HEK293T (cell line): ENCODE measurements around the gene CTIF.

Experiments used
- ARNT ChIP-seq: fragments of 450-650 bp; IDR thresholded peaks from 2 replicates; pipeline ENCODE4 v1.6.1; 2017; ENCODE audit warnings: mild to moderate bottlenecking
- BHLHE40 ChIP-seq: fragments of 450-650 bp; IDR thresholded peaks from 2 replicates; pipeline ENCODE4 v1.6.1; 2016; ENCODE audit warnings: mild to moderate bottlenecking, moderate library complexity, borderline replicate concordance
- FOXA1 ChIP-seq: fragments of 450-650 bp; IDR thresholded peaks from 2 replicates; pipeline ENCODE4 v1.6.1; 2016; ENCODE audit warnings: mild to moderate bottlenecking
- FOXK2 ChIP-seq: fragments of 450-650 bp; IDR thresholded peaks from 2 replicates; pipeline ENCODE4 v1.6.1; 2016; ENCODE audit warnings: mild to moderate bottlenecking
- FOXM1 ChIP-seq: fragments of 450-650 bp; IDR thresholded peaks from 2 replicates; pipeline ENCODE4 v1.6.1; 2017; ENCODE audit warnings: mild to moderate bottlenecking, borderline replicate concordance
- HDGF ChIP-seq: fragments of 450-650 bp; IDR thresholded peaks from 2 replicates; pipeline ENCODE4 v1.6.1; 2017; ENCODE audit warnings: antibody characterized with exemption, borderline replicate concordance
- L3MBTL2 ChIP-seq: fragments of 450-650 bp; conservative IDR thresholded peaks from 2 replicates; pipeline ENCODE4 v1.6.1; 2016; ENCODE audit warnings: mild to moderate bottlenecking
- SP1 ChIP-seq: fragments of 450-650 bp; IDR thresholded peaks from 2 replicates; pipeline ENCODE4 v1.6.1; 2017
- SUZ12 ChIP-seq: fragments of 450-650 bp; IDR thresholded peaks from 2 replicates; pipeline ENCODE4 v1.6.1; 2016; ENCODE audit warnings: mild to moderate bottlenecking
- TARDBP ChIP-seq: fragments of 450-650 bp; IDR thresholded peaks from 2 replicates; pipeline ENCODE4 v1.6.1; 2016

GRCh38 chr18:48669991-48670750 lies 131.3 kb downstream of the CTIF start:
- no peak for TF ChIP-seq ARNT
- TF ChIP-seq FOXA1 = no peak
- TF ChIP-seq BHLHE40 = no peak
- TF ChIP-seq SUZ12 = no peak
- TF ChIP-seq TARDBP = no peak
- TF ChIP-seq FOXM1 = no peak
- TF ChIP-seq SP1 = no peak
- TF ChIP-seq FOXK2 = no peak
- TF ChIP-seq L3MBTL2 = no peak
- TF ChIP-seq HDGF = no peak
